Measurements from ENCODE around the gene EPM2AIP1. TPM values are rescaled to one million over a fixed set of nuclear protein-coding genes. Genes with fewer than 3 reads are reported as not detected.
"Not testable (repeated sequence)": the region's sequence is repeated elsewhere in the genome, so short reads cannot be mapped to it uniquely, and the experiment has no call there.

The EPM2AIP1 gene
- total RNA-seq (34.0 TPM), polyA plus RNA-seq (10 to 100 TPM in 1 of 4 donors, 1 to 10 TPM in 3; 3.5 to 10.7 (median 6.9) TPM)

DNA sequence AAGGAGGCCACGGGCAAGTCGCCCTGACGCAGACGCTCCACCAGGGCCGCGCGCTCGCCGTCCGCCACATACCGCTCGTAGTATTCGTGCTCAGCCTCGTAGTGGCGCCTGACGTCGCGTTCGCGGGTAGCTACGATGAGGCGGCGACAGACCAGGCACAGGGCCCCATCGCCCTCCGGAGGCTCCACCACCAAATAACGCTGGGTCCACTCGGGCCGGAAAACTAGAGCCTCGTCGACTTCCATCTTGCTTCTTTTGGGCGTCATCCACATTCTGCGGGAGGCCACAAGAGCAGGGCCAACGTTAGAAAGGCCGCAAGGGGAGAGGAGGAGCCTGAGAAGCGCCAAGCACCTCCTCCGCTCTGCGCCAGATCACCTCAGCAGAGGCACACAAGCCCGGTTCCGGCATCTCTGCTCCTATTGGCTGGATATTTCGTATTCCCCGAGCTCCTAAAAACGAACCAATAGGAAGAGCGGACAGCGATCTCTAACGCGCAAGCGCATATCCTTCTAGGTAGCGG lies at the start of gene EPM2AIP1:
Gene EPM2AIP1, minus strand, starts transcription at position 326 of the 520 bp plus-strand sequence. Its CDS starts 54 bp downstream, at position 272.
- H3K9me3 Mint-ChIP-seq: peaks cover 0 to 2% (median 0%) of the 10 kb centered on the region in 7 donors

GRCh38 chr3:37042712-37043111 lies 49.8 kb upstream of the EPM2AIP1 start:
- not testable (repeated sequence) for H3K9me3 Mint-ChIP-seq; H3K27me3 ChIP-seq (ENCODE audit: control insufficient read depth, insufficient read depth, low read length); H3K4me3 ChIP-seq (ENCODE audit: low read depth, low read length); H3K4me1 ChIP-seq (ENCODE audit: control insufficient read depth, insufficient read depth, low read length, poor library complexity, severe bottlenecking); H3K27ac ChIP-seq (ENCODE audit: insufficient read depth, low read length, poor library complexity, severe bottlenecking); DNase-seq; H3K27ac Mint-ChIP-seq; H3K4me3 Mint-ChIP-seq; H3K27me3 Mint-ChIP-seq; H3K9me3 ChIP-seq (ENCODE audit: control insufficient read depth in 2 of 2, low read length in 2 of 2); ATAC-seq (ENCODE audit: low read depth in 2 of 2)
- H3K4me1 Mint-ChIP-seq: peaks cover 0 to 11% (median 4%) of the 10 kb centered on the region in 4 donors
- H3K36me3 Mint-ChIP-seq: peaks cover 57% of the 10 kb centered on the region
- peaks cover 57% of the 10 kb centered on the region for H3K36me3 ChIP-seq (ENCODE audit: control insufficient read depth, insufficient read depth, low read length)

More for the DNA sequence above, at the start of gene EPM2AIP1:
- ATAC-seq (ENCODE audit: low read depth in 2 of 2) (peak; percentile 85 to 87), DNase-seq (peak in 2 of 3 donors; percentile 98 to 100)
- H3K27ac ChIP-seq (ENCODE audit: insufficient read depth, low read length, poor library complexity, severe bottlenecking): peak within 1 kb of the TSS; percentile 99
- Mint-ChIP-seq H3K4me1 (peaks cover 13 to 53% (median 33%) of the 10 kb centered on the region in 4 donors), H3K36me3 (peaks cover 22% of the 10 kb centered on the region), H3K27ac (no peak within 1 kb of the TSS), H3K4me3 (no peak within 1 kb of the TSS), H3K27me3 (no peaks in the 10 kb centered on the region)
- H3K4me1 ChIP-seq (ENCODE audit: control insufficient read depth, insufficient read depth, low read length, poor library complexity, severe bottlenecking): peaks cover 54% of the 10 kb centered on the region
- H3K4me3 ChIP-seq (ENCODE audit: low read depth, low read length): peak within 1 kb of the TSS; percentile 95
- no peaks in the 10 kb centered on the region for H3K27me3 ChIP-seq (ENCODE audit: control insufficient read depth, insufficient read depth, low read length)
- H3K9me3 ChIP-seq (ENCODE audit: control insufficient read depth in 2 of 2, low read length in 2 of 2): no peaks in the 10 kb centered on the region
- H3K36me3 ChIP-seq (ENCODE audit: control insufficient read depth, insufficient read depth, low read length): peaks cover 16% of the 10 kb centered on the region

GRCh38 chr3:37041546-37042195 lies 48.7 kb upstream of the EPM2AIP1 start:
- H3K4me1 ChIP-seq (ENCODE audit: control insufficient read depth, insufficient read depth, low read length, poor library complexity, severe bottlenecking): no peaks in the 10 kb centered on the region
- no peak overlapping the region for H3K4me3 ChIP-seq (ENCODE audit: low read depth, low read length)
- Mint-ChIP-seq H3K4me1 (peaks cover 0 to 11% (median 4%) of the 10 kb centered on the region in 4 donors), H3K9me3 (peaks cover 0 to 3% (median 0%) of the 10 kb centered on the region in 7 donors), H3K4me3 (no peak overlapping the region), H3K36me3 (peaks cover 55% of the 10 kb centered on the region), H3K27ac (no peak overlapping the region), H3K27me3 (no peaks in the 10 kb centered on the region)
- ATAC-seq (ENCODE audit: low read depth in 2 of 2) (no peak), DNase-seq (no peak)
- no peaks in the 10 kb centered on the region for H3K9me3 ChIP-seq (ENCODE audit: control insufficient read depth in 2 of 2, low read length in 2 of 2)
- H3K36me3 ChIP-seq (ENCODE audit: control insufficient read depth, insufficient read depth, low read length): peaks cover 49% of the 10 kb centered on the region
- no peak overlapping the region for H3K27ac ChIP-seq (ENCODE audit: insufficient read depth, low read length, poor library complexity, severe bottlenecking)
- H3K27me3 ChIP-seq (ENCODE audit: control insufficient read depth, insufficient read depth, low read length): no peaks in the 10 kb centered on the region

GRCh38 chr3:37040231-37040630 lies 47.3 kb upstream of the EPM2AIP1 start:
- Mint-ChIP-seq H3K36me3 (peaks cover 65% of the 10 kb centered on the region), H3K27me3 (no peaks in the 10 kb centered on the region), H3K27ac (peak overlapping the region in 2 of 3 donors; percentile 16 to 17), H3K9me3 (peaks cover 0 to 7% (median 2%) of the 10 kb centered on the region in 7 donors), H3K4me3 (no peak overlapping the region), H3K4me1 (peaks cover 0 to 11% (median 2%) of the 10 kb centered on the region in 4 donors)
- Histone ChIP-seq H3K27me3 (ENCODE audit: control insufficient read depth, insufficient read depth, low read length) (no peaks in the 10 kb centered on the region), H3K4me3 (ENCODE audit: low read depth, low read length) (no peak overlapping the region), H3K4me1 (ENCODE audit: control insufficient read depth, insufficient read depth, low read length, poor library complexity, severe bottlenecking) (no peaks in the 10 kb centered on the region), H3K27ac (ENCODE audit: insufficient read depth, low read length, poor library complexity, severe bottlenecking) (no peak overlapping the region), H3K36me3 (ENCODE audit: control insufficient read depth, insufficient read depth, low read length) (peaks cover 58% of the 10 kb centered on the region), H3K9me3 (ENCODE audit: control insufficient read depth in 2 of 2, low read length in 2 of 2) (peaks cover 0 to 5% of the 10 kb centered on the region in 2 experiments)
- ATAC-seq (ENCODE audit: low read depth in 2 of 2) (no peak), DNase-seq (no peak)

DNA sequence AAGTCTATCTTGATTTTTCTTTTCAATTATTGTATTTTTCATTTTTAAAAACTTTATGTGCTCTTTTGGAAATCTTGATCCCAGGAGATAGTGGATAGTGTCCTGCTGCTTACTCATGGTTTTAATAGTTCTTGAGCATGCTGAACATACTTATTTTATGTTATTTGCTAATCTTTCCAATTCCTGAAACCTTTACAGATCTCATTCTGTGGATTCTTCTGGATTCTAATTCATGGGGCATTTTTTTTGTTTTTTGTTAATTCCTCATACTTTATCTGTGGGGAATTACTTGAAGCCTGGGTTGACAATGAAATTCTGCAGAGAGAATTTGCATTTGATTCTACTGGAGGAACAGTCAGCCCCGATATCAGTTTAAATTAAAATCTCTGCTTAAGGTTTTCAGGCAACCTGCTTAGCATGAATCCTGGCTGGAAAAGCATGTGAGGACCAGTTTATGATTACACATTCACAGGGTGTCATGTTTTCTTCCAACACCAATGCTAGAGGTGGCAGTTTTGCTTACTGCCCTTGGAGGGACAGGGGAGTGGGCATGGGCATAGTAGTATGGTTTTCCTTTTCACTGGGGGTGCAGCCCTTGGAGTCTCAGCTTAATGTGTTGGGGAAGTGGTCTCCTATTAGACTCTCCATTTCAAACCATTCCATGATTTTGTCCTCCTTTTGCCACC lies 46.4 kb upstream of the EPM2AIP1 start:
- Histone ChIP-seq H3K36me3 (ENCODE audit: control insufficient read depth, insufficient read depth, low read length) (peaks cover 61% of the 10 kb centered on the region), H3K4me3 (ENCODE audit: low read depth, low read length) (no peak overlapping the region), H3K4me1 (ENCODE audit: control insufficient read depth, insufficient read depth, low read length, poor library complexity, severe bottlenecking) (no peaks in the 10 kb centered on the region), H3K9me3 (ENCODE audit: control insufficient read depth in 2 of 2, low read length in 2 of 2) (peaks cover 0 to 5% of the 10 kb centered on the region in 2 experiments), H3K27me3 (ENCODE audit: control insufficient read depth, insufficient read depth, low read length) (no peaks in the 10 kb centered on the region), H3K27ac (ENCODE audit: insufficient read depth, low read length, poor library complexity, severe bottlenecking) (no peak overlapping the region)
- peaks cover 0 to 7% (median 2%) of the 10 kb centered on the region in 7 donors for H3K9me3 Mint-ChIP-seq
- H3K4me3 Mint-ChIP-seq: no peak overlapping the region
- no peak for ATAC-seq (ENCODE audit: low read depth in 2 of 2)
- peak overlapping the region in 2 of 3 donors; percentile 17 to 83 for H3K27ac Mint-ChIP-seq
- no peak for DNase-seq
- no peaks in the 10 kb centered on the region for H3K27me3 Mint-ChIP-seq
- H3K36me3 Mint-ChIP-seq: peaks cover 67% of the 10 kb centered on the region
- H3K4me1 Mint-ChIP-seq: peaks cover 0 to 15% (median 2%) of the 10 kb centered on the region in 4 donors

DNA sequence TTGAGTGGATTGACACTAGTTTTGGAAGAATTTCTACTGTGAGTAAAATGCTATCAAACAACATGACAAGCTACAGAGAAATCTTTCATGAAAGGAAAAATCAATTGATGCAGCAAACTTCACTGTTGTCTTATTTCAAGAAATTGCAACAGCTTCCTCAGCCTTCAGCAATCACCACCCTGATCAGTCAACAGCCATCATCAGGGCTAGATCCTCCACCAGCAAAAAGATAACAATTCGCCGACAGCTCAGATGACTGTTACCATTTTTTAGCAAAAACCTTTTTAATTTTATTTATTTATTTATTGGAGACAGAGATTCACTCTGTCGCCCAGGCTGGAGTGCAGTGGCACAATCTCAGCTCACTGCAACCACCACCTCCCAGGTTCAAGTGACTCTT lies 44.4 kb upstream of the EPM2AIP1 start:
- peaks cover 78% of the 10 kb centered on the region for H3K36me3 Mint-ChIP-seq
- H3K27ac Mint-ChIP-seq: no peak overlapping the region
- no peak overlapping the region for H3K4me3 Mint-ChIP-seq
- DNase-seq: no peak
- Histone ChIP-seq H3K27ac (ENCODE audit: insufficient read depth, low read length, poor library complexity, severe bottlenecking) (no peak overlapping the region), H3K36me3 (ENCODE audit: control insufficient read depth, insufficient read depth, low read length) (peaks cover 71% of the 10 kb centered on the region), H3K27me3 (ENCODE audit: control insufficient read depth, insufficient read depth, low read length) (no peaks in the 10 kb centered on the region), H3K9me3 (ENCODE audit: control insufficient read depth in 2 of 2, low read length in 2 of 2) (peaks cover 0 to 5% of the 10 kb centered on the region in 2 experiments), H3K4me1 (ENCODE audit: control insufficient read depth, insufficient read depth, low read length, poor library complexity, severe bottlenecking) (no peaks in the 10 kb centered on the region), H3K4me3 (ENCODE audit: low read depth, low read length) (no peak overlapping the region)
- peaks cover 0 to 7% (median 2%) of the 10 kb centered on the region in 7 donors for H3K9me3 Mint-ChIP-seq
- ATAC-seq (ENCODE audit: low read depth in 2 of 2): no peak
- peaks cover 0 to 29% (median 3%) of the 10 kb centered on the region in 4 donors for H3K4me1 Mint-ChIP-seq
- H3K27me3 Mint-ChIP-seq: no peaks in the 10 kb centered on the region

- Histone ChIP-seq H3K9me3 (ENCODE audit: control insufficient read depth in 2 of 2, low read length in 2 of 2) (peaks cover 0 to 5% of the 10 kb centered on the region in 2 experiments), H3K27me3 (ENCODE audit: control insufficient read depth, insufficient read depth, low read length) (no peaks in the 10 kb centered on the region), H3K36me3 (ENCODE audit: control insufficient read depth, insufficient read depth, low read length) (peaks cover 77% of the 10 kb centered on the region), H3K27ac (ENCODE audit: insufficient read depth, low read length, poor library complexity, severe bottlenecking) (no peak overlapping the region), H3K4me1 (ENCODE audit: control insufficient read depth, insufficient read depth, low read length, poor library complexity, severe bottlenecking) (no peaks in the 10 kb centered on the region), H3K4me3 (ENCODE audit: low read depth, low read length) (no peak overlapping the region)
- H3K36me3 Mint-ChIP-seq: peaks cover 74% of the 10 kb centered on the region
- no peaks in the 10 kb centered on the region for H3K27me3 Mint-ChIP-seq
- no peak overlapping the region for H3K27ac Mint-ChIP-seq
- peaks cover 0 to 7% (median 2%) of the 10 kb centered on the region in 7 donors for H3K9me3 Mint-ChIP-seq
- H3K4me3 Mint-ChIP-seq: no peak overlapping the region
- ATAC-seq (ENCODE audit: low read depth in 2 of 2): no peak
- H3K4me1 Mint-ChIP-seq: peaks cover 0 to 21% (median 4%) of the 10 kb centered on the region in 4 donors
- no peak for DNase-seq
These were observed 40.0 kb upstream of the EPM2AIP1 start for GRCh38 chr3:37032961-37033360.
